Erythroblast (primary cell): ENCODE results near the gene PTPRD.

Experiments
- GATA1 ChIP-seq: IDR thresholded peaks from 2 replicates; pipeline ENCODE4 v1.6.1; 2011; ENCODE audit warnings: low read depth, mild to moderate bottlenecking, control low read depth, low read length, moderate library complexity
- POLR2A ChIP-seq: IDR thresholded peaks from 2 replicates; pipeline ENCODE4 v1.6.1; 2011; ENCODE audit warnings: mild to moderate bottlenecking, low read length

- TF ChIP-seq POLR2A (no peak), GATA1 (no peak)
Measured at GRCh38 chr9:10208691-10209069, 404.1 kb downstream of the PTPRD start.
